GM13976 (cell line): ENCODE measurements around the gene GNG7.
A peak's percentile ranks its signal among the peaks of the same experiment; 100 is the strongest.
"Not testable (repeated sequence)": the region's sequence is repeated elsewhere in the genome, so short reads cannot be mapped to it uniquely, and the experiment has no call there.

ENCODE experiments used
- DNase-seq: peaks from one replicate; pipeline ENCODE4 v3.0.0; 2012; ENCODE audit warnings: low spot score
- in situ Hi-C: fragments of 300-500 bp; cut with MboI; formaldehyde crosslinking; loops from one replicate; pipeline ENCODE4 v1.12.0; 2022; ENCODE audit warnings: low sequenced_read_pairs, mixed read lengths, inconsistent platforms; ENCODE audit not compliant: unreplicated experiment
- TF ChIP-seq, protein P1 (sequence below): IDR thresholded peaks from 2 replicates; pipeline ENCODE4 v1.5.1; 2012; ENCODE audit warnings: borderline replicate concordance, mild to moderate bottlenecking; ENCODE audit not compliant: insufficient read depth; ENCODE audit errors: extremely low read depth, missing control alignments, control extremely low read depth

The GNG7 gene

DNA sequence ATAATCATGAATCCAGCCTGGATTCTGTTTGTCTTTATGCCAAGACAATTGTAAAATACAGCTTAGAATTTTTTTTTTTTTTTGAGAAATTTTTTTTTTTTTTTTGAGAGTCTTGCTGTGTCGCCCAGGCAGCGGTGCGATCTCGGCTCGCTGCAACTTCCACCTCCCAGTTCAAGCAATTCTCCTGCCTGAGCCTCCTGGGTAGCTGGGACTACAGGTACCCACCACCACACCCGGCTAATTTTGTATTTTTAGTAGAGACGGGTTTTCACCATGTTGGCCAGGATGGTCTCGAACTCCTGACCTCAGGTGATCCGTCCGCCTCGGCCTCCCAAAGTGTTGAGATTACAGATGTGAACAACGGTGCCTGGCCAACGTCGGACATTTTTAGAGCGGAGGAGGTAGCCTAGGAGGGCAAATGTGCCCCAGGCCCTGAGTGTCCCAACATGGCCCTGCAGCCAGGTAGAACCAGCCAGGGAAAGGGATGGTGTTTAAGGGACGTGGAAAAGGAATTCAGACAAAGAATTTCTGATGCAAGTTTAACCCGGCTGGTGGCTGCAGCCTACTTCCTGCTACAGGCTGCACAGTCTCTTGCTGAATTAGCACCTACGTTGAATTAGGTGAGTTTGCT, 89.8 kb downstream of the GNG7 start:
- in situ Hi-C loops, result loop anchor here (5.0 to 25.0 kb wide), 3 partner anchors 140 to 450 kb away; partner anchors contain the start of genes AP3D1 and DOT1L

GRCh38 chr19:2611483-2612464, 90.7 kb downstream of the GNG7 start:
- TF ChIP-seq, protein P1, sequence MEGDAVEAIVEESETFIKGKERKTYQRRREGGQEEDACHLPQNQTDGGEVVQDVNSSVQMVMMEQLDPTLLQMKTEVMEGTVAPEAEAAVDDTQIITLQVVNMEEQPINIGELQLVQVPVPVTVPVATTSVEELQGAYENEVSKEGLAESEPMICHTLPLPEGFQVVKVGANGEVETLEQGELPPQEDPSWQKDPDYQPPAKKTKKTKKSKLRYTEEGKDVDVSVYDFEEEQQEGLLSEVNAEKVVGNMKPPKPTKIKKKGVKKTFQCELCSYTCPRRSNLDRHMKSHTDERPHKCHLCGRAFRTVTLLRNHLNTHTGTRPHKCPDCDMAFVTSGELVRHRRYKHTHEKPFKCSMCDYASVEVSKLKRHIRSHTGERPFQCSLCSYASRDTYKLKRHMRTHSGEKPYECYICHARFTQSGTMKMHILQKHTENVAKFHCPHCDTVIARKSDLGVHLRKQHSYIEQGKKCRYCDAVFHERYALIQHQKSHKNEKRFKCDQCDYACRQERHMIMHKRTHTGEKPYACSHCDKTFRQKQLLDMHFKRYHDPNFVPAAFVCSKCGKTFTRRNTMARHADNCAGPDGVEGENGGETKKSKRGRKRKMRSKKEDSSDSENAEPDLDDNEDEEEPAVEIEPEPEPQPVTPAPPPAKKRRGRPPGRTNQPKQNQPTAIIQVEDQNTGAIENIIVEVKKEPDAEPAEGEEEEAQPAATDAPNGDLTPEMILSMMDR, result peak; percentile 16
- in situ Hi-C loops, result loop anchor here (5.0 to 25.0 kb wide), 3 partner anchors 139 to 449 kb away; partner anchors contain the start of genes AP3D1 and DOT1L
- DNase-seq, result no peak

More for the DNA sequence above, 89.8 kb downstream of the GNG7 start:
- TF ChIP-seq, protein P1, result no peak
- no peak for DNase-seq

DNA sequence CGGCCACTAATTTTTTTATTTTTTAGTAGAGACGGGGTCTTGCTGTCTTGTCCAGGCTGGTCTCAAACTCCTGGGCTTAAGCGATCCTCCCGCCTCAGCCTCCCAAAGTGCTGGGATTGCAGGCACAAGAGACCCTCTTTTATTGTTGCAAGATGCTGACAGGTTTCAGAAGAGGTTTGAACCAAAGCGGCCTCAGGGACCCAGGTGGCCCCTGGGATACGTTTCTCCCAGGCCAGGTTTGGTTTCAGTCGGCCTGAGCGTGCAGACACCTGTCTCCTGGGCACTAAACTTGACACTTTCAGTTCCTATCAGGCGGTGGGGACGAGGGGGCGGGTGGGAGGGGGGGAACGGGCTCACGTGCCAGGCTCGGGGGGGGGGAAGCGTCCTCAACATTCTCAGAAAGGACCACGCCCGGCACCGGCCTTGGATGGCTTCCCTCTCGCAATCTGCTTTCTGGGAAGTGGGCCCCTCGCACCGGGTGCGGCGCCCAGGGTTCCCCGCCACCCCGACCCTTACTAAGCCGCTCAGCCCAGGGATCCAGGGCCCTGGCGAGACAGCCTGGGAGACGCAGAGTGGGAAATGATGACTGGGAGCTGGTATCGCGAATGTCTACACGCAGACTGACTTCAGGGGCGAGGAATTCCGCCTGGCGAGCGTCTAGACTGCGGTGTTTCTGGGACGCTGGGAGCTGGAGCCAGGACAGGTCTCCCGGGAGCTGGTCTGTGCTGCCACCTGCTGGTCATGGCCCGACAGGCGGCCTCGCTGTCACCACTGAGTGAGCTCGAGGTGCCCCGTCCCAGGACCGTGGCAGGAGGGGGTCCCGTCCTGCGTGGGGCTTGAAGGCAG, 91.6 kb downstream of the GNG7 start:
- in situ Hi-C loops, result loop anchor here (5.0 to 25.0 kb wide), 3 partner anchors 139 to 449 kb away; partner anchors contain the start of genes AP3D1 and DOT1L
- DNase-seq, result peak; percentile 76
- TF ChIP-seq, protein P1, result peak; percentile 95

DNA sequence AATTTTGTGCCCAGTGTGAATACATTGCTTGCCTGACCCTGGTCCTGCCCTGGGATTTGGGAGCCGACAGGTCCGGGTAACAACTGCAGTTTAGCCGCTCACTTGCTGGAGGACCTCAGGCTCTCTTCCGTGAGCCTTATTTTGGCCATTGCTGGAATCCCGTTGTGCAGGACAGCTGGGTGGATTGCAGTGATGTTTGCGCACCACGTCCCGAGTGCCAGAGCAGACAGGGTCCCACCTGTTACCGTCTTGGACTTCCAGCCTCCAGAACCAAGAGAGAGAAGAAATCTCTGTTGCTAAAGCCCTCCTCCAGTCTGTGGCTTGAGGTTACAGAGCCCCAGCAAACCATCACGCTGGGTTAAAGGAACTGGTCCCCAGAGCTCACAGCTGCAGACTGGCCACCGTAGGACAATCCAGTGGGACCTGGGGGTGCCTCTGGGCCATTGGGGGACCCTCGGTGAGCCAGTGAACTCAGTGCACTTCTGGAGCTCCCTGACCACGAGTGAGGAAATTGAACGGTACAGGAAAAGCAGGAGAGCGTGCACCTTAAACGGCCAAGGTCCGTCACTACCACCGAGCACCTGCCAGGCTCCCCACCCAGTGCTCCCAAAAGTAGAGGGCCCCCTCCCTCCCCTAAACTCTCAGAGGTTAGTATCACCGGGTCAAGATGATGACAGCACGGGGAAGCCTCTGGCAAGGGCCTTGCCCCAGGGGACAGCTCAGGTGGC, 92.9 kb downstream of the GNG7 start:
- TF ChIP-seq, protein P1, result no peak
- in situ Hi-C loops, result loop anchor here (5.0 to 25.0 kb wide), 3 partner anchors 137 to 447 kb away; partner anchors contain the start of genes AP3D1 and DOT1L
- no peak for DNase-seq

GRCh38 chr19:2609034-2609388, 93.5 kb downstream of the GNG7 start:
- DNase-seq, result not testable (repeated sequence)
- in situ Hi-C loops, result loop anchor here (25.0 kb wide), 1 partner anchor 447 kb away; the partner anchor contains the start of genes AP3D1 and DOT1L

DNA sequence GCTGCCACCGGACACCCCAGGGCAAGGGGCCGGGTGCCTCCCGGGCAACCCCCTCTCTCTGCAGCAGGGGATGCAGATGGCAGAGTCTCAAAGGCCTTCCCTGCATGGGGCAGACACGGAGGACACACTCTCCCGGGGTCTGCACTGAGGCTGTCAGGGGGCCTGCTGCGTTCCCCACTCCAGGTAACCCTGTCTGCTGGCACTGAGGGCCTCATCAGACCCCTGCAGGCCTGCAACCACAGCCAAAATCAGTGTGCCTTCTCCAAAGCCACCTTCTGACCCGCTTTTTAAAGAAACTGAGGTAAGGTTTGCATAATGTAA, 93.9 kb downstream of the GNG7 start:
- no peak for DNase-seq

More for the DNA sequence above, 93.9 kb downstream of the GNG7 start:
- TF ChIP-seq, protein P1, result no peak
- in situ Hi-C loops, result loop anchor here (25.0 kb wide), 1 partner anchor 446 kb away; the partner anchor contains the start of genes AP3D1 and DOT1L
